ENCODE results near the gene SEPTIN3. TPM values are rescaled to one million over a fixed set of nuclear protein-coding genes. Genes with fewer than 3 reads are reported as not detected.
A peak's percentile ranks its signal among the peaks of the same experiment; 100 is the strongest.

SEPTIN3 gene
- total and polyA plus RNA-seq, 2 of the 8 experiments (the other 6 are each of a cell fraction or from before 2014, with no cell fraction given) = 38.9 to 52.9 TPM

DNA sequence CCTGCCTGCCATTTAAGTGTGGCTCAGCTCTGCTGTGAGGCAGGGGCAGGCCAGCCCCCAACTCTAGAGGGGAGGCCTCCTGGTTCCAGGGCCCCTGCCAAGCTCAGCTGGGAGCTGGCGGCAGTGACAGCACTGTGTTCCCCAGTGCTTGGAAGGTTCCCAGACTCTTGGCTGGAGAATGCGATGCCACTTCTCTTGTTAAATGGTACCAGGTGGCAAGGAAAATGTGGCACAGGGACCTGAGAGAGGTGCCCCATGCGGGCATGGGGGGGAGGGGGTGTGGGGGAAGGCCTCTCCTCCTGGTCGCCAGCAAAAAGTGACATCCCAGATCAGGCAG is 34.3 kb upstream of the SEPTIN3 start:
- no peak overlapping the region for H3K9ac ChIP-seq (replicated peaks in 1 of 4; ENCODE audit: extremely low read depth in 1 of 4, low read depth in 3 of 4, low read length in 3 of 4)
- H4K91ac ChIP-seq (replicated peaks; ENCODE audit: insufficient read length, low read length) = no peak overlapping the region
- H3K18ac ChIP-seq (ENCODE audit: extremely low read depth, low read length) = no peak overlapping the region
- H2BK5ac ChIP-seq (ENCODE audit: low read depth, low read length) = no peak overlapping the region
- no peak overlapping the region for H3K4me3 ChIP-seq (ENCODE audit: extremely low read depth in 1 of 4, insufficient read depth in 2 of 4, low read depth in 3 of 4, low read length in 4 of 4)
- H3K27me3 ChIP-seq (replicated peaks in 1 of 4; ENCODE audit: control insufficient read depth in 3 of 4, extremely low read depth in 1 of 4, insufficient read depth in 3 of 4, low read length in 3 of 4) = no peaks in the 10 kb centered on the region; a peak in 2 of 7 replicates
- H3K27ac ChIP-seq (ENCODE audit: low read depth, low read length) = no peak overlapping the region
- POLR2A ChIA-PET (ENCODE audit: partially characterized antibody) = interaction anchor here (1.1 to 3.6 kb wide), 4 partner anchors 9 to 21 kb away, joined by 3 to 15 read pairs (median 8); partner anchors contain the start of genes CENPM and SHISA8
- no peaks in the 10 kb centered on the region for H3K79me2 ChIP-seq (ENCODE audit: control insufficient read depth in 1 of 2, insufficient read depth in 2 of 2, low read length in 2 of 2)
- H3K36me3 ChIP-seq (ENCODE audit: control insufficient read depth in 2 of 4, insufficient read depth in 4 of 4, low read length in 3 of 4) = peaks cover 3 to 17% (median 9%) of the 10 kb centered on the region in 4 experiments; a peak in 7 of 8 replicates
- H3K79me1 ChIP-seq (ENCODE audit: low read depth, low read length) = peaks cover 5% of the 10 kb centered on the region
- no peak overlapping the region for H3K14ac ChIP-seq (ENCODE audit: insufficient read length)
- FAIRE-seq (no peak), DNase-seq (ENCODE audit: low read depth in 1 of 2, low spot score in 2 of 2) (no peak)
- H2BK15ac ChIP-seq (ENCODE audit: low read length) = no peak overlapping the region
- no peak overlapping the region for H3K4ac ChIP-seq (replicated peaks; ENCODE audit: insufficient read length, low read depth, low read length)
- H3K9me3 ChIP-seq (ENCODE audit: insufficient read depth in 2 of 2, low read depth in 1 of 2, low read length in 1 of 2) = no peaks in the 10 kb centered on the region
- WGBS, 2 experiments (ENCODE audit: extremely low coverage in 1 of 2, insufficient coverage in 1 of 2, insufficient read length in 1 of 2, insufficient replicate concordance in 2 of 2, low coverage in 1 of 2, low lambda C conversion rate in 2 of 2, missing lambda C conversion rate in 1 of 2) = 100% methylated on average over 3 of the region's 4 CpGs; no CpG with 5 or more reads in 1 of the 2 experiments
- no peak overlapping the region for H2AK5ac ChIP-seq (ENCODE audit: low read depth, low read length)
- no peak overlapping the region for H2BK20ac ChIP-seq (ENCODE audit: low read length)
- no peak overlapping the region for H4K5ac ChIP-seq (ENCODE audit: insufficient read length, low read depth, low read length)
- no peak overlapping the region for H2BK120ac ChIP-seq (replicated peaks; ENCODE audit: low read depth, low read length)
- CTCF ChIA-PET (ENCODE audit: partially characterized antibody) = interaction anchor here (0.9 to 1.6 kb wide), 4 partner anchors 9 to 238 kb away, joined by 3 to 8 read pairs (median 4); partner anchors contain the start of gene CENPM
- no peak overlapping the region for H3K4me2 ChIP-seq (ENCODE audit: insufficient read depth in 1 of 2, low read depth in 2 of 2, low read length in 2 of 2)
- no peaks in the 10 kb centered on the region for H3K23me2 ChIP-seq (ENCODE audit: low read depth, low read length)
- H3K4me1 ChIP-seq (replicated peaks in 1 of 4; ENCODE audit: control insufficient read depth in 3 of 4, insufficient read depth in 4 of 4, low read length in 3 of 4) = no peaks in the 10 kb centered on the region; a peak in 1 of 7 replicates
- H3K23ac ChIP-seq (ENCODE audit: insufficient read length) = no peak overlapping the region
- H2BK12ac ChIP-seq (ENCODE audit: low read depth, low read length) = no peak overlapping the region
- H4K20me1 ChIP-seq (replicated peaks in 1 of 2; ENCODE audit: control insufficient read depth in 1 of 2, insufficient read depth in 2 of 2, low read length in 2 of 2) = peaks cover 11 to 21% of the 10 kb centered on the region in 2 experiments
- H3K56ac ChIP-seq (replicated peaks; ENCODE audit: insufficient read length, low read depth, low read length) = no peak overlapping the region
- H4K8ac ChIP-seq (ENCODE audit: extremely low read depth, insufficient read depth, low read length) = peak overlapping the region; percentile 74; the same call in 1 of the 2 replicates
- H2AFZ ChIP-seq (ENCODE audit: low read length) = no peak overlapping the region
- TF ChIP-seq TBP (IDR thresholded peaks at IDR 0.05; ENCODE audit: low read depth, low read length) (no peak), SP4 (IDR thresholded peaks at IDR 0.05; ENCODE audit: low read length) (no peak), NRF1 (IDR thresholded peaks at IDR 0.05; ENCODE audit: low read depth, low read length) (no peak), RBBP5 (IDR thresholded peaks at IDR 0.05; ENCODE audit: borderline replicate concordance, low read depth, low read length) (no peak), HDAC2 (IDR thresholded peaks at IDR 0.05; ENCODE audit: borderline replicate concordance in 1 of 2, low read depth in 2 of 2, low read length in 2 of 2) (no peak), CREB1 (IDR thresholded peaks at IDR 0.05) (no peak)
- TF ChIP-seq, protein P1, sequence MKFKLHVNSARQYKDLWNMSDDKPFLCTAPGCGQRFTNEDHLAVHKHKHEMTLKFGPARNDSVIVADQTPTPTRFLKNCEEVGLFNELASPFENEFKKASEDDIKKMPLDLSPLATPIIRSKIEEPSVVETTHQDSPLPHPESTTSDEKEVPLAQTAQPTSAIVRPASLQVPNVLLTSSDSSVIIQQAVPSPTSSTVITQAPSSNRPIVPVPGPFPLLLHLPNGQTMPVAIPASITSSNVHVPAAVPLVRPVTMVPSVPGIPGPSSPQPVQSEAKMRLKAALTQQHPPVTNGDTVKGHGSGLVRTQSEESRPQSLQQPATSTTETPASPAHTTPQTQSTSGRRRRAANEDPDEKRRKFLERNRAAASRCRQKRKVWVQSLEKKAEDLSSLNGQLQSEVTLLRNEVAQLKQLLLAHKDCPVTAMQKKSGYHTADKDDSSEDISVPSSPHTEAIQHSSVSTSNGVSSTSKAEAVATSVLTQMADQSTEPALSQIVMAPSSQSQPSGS (IDR thresholded peaks at IDR 0.05; ENCODE audit: low read length) = no peak
